GM12874 (cell line): ENCODE data around the gene ATRAID.

Experiments
- CTCF ChIP-seq: IDR thresholded peaks from 2 replicates; pipeline ENCODE4 v1.5.1; 2011; ENCODE audit warnings: low read depth, mild to moderate bottlenecking, control low read depth, low read length, moderate library complexity; ENCODE audit not compliant: insufficient read depth

ATRAID gene

GRCh38 chr2:27186613-27187345 is 25.1 kb upstream of the ATRAID start:
- TF ChIP-seq CTCF = no peak

GRCh38 chr2:27189989-27190388 is 21.9 kb upstream of the ATRAID start:
- no peak for TF ChIP-seq CTCF

- TF ChIP-seq CTCF = peak; percentile 60
Measured at GRCh38 chr2:27191070-27191829, 20.6 kb upstream of the ATRAID start.

GRCh38 chr2:27194538-27195354 is 17.1 kb upstream of the ATRAID start:
- TF ChIP-seq CTCF = no peak

GRCh38 chr2:27198627-27199026 is 13.2 kb upstream of the ATRAID start:
- TF ChIP-seq CTCF = no peak

- no peak for TF ChIP-seq CTCF
Measured at GRCh38 chr2:27199241-27199640, 12.6 kb upstream of the ATRAID start.

- TF ChIP-seq CTCF = no peak
Measured at GRCh38 chr2:27201675-27202074, 10.2 kb upstream of the ATRAID start.
